Lower lobe of right lung (tissue), 2 donors: ENCODE measurements around the gene DNASE1L3. TPM values are rescaled to one million over a fixed set of nuclear protein-coding genes. Genes with fewer than 3 reads are reported as not detected.
"Not testable (repeated sequence)": the region's sequence is repeated elsewhere in the genome, so short reads cannot be mapped to it uniquely, and the experiment has no call there.

Experiments used
- ATAC-seq, 2 donors: fragments of 200-7000 bp; cut with Tn5 transposase; one replicate each; pipeline ENCODE4 v1.9.1; 2020 to 2022; ENCODE audit warnings: mild to moderate bottlenecking in 2 of 2, moderate library complexity in 2 of 2
- DNase-seq: peaks from one replicate; pipeline ENCODE4 v3.0.0-alpha.2; 2020
- H3K27ac ChIP-seq: fragments of 200-600 bp; one replicate; pipeline ENCODE4 v1.8.0; 2022
- H3K27me3 ChIP-seq: fragments of 200-600 bp; one replicate; pipeline ENCODE4 v1.8.0; 2022; ENCODE audit warnings: low read depth
- H3K36me3 ChIP-seq: fragments of 200-600 bp; one replicate; pipeline ENCODE4 v1.8.0; 2022; ENCODE audit warnings: mild to moderate bottlenecking
- H3K4me1 ChIP-seq: fragments of 200-600 bp; one replicate; pipeline ENCODE4 v1.8.0; 2022
- H3K4me3 ChIP-seq: fragments of 200-600 bp; one replicate; pipeline ENCODE4 v1.8.0; 2022; ENCODE audit warnings: mild to moderate bottlenecking
- H3K9me3 ChIP-seq: fragments of 200-600 bp; one replicate; pipeline ENCODE4 v1.8.0; 2022
- intact Hi-C: fragments of 100-400 bp; cut with DNase I; formaldehyde crosslinking; loops from one replicate; pipeline ENCODE4 v1.11.0; 2022
- total RNA-seq: library from RNA; stranded (reverse); fragmentation: NEBNext Ultra II Directional; extraction: Animal tissue kit (Norgen Biotek cat#: 25700); gene quantifications from one replicate; pipeline ENCODE4 v1.2.1, GENCODE V29; 2021
- TF ChIP-seq, protein P1 (sequence below): fragments of 200-600 bp; IDR thresholded peaks from one replicate; pipeline ENCODE4 v1.8.0; 2022; ENCODE audit warnings: antibody characterized with exemption, mild to moderate bottlenecking
- donor health status: DM: no; HTN: yes; CAD: no; lungs with severe emphysema.

The DNASE1L3 gene
- total RNA-seq, 1 donor from 2014 or later, result 12.0 TPM

DNA sequence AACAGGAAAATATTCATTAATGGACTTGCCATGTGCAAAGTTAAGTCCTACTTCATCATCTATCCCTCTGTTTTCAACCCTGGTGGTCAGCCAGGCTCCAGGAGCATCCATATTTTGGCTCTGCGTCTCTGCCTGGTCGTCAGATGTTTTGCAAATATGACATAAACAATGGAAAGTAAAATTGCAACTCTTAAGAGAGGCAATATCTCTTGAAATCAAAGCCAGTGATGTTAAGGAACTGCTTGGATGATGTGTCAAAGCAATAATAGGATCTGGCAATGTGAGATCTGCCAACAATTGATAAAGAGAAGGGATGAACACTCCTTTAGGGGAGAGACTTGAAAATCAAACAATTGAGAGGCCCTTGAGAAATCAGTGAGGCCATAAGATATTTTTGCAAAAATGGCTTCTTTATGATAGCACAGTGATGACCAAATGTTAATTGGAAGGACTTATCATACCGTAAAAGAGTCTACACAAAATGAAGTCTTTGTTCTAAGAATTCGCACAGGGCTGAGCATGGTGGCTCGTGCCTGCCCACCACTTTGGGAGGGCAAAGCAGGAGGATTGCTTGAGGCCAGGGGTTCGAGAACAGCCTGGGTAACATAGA is 33.3 kb upstream of the DNASE1L3 start:
- Histone ChIP-seq H3K4me1 (no peaks in the 10 kb centered on the region), H3K27ac (no peak overlapping the region), H3K4me3 (no peak overlapping the region), H3K27me3 (no peaks in the 10 kb centered on the region), H3K9me3 (no peaks in the 10 kb centered on the region), H3K36me3 (no peaks in the 10 kb centered on the region)
- TF ChIP-seq, protein P1, sequence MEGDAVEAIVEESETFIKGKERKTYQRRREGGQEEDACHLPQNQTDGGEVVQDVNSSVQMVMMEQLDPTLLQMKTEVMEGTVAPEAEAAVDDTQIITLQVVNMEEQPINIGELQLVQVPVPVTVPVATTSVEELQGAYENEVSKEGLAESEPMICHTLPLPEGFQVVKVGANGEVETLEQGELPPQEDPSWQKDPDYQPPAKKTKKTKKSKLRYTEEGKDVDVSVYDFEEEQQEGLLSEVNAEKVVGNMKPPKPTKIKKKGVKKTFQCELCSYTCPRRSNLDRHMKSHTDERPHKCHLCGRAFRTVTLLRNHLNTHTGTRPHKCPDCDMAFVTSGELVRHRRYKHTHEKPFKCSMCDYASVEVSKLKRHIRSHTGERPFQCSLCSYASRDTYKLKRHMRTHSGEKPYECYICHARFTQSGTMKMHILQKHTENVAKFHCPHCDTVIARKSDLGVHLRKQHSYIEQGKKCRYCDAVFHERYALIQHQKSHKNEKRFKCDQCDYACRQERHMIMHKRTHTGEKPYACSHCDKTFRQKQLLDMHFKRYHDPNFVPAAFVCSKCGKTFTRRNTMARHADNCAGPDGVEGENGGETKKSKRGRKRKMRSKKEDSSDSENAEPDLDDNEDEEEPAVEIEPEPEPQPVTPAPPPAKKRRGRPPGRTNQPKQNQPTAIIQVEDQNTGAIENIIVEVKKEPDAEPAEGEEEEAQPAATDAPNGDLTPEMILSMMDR, result no peak
- no peak for DNase-seq
- intact Hi-C loops, result no loop called here
- ATAC-seq, result no peak

DNA sequence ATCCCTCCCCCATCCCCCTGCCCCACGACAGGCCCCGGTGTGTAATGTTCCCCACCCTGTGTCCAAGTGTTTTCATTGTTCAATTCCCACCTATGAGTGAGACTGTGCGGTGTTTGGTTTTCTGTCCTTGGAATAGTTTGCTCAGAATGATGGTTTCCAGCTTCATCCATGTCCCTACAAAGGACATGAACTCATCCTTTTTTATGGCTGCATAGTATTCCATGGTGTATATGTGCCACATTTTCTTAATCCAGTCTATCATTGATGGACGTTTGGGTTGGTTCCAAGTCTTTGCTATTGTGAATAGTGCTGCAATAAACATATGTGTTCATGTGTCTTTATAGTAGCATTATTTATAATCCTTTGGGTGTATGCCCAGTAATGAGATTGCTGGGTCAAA is 32.1 kb upstream of the DNASE1L3 start:
- ATAC-seq, intact Hi-C loops, H3K4me1 ChIP-seq, H3K4me3 ChIP-seq, H3K27ac ChIP-seq, H3K27me3 ChIP-seq, H3K36me3 ChIP-seq, DNase-seq, H3K9me3 ChIP-seq: not testable (repeated sequence)

DNA sequence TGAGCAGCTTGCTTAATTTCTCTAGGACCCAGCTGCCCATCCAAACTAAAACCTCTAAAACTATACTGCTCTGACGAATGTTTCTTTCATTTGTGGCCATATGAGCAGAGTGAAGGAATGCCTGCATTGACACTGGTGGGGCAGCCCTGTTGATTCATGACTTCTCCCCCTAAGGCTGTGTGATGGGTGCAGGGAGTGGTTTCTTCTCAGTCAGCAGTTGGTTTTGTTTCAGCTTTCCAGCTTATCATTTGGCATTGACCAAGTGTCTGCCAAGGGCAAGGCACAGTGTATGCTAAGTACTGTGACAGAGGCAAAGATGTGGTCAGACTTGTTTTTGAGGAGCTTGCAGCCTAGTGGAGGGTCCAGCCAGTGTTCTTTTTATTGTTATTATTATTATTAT is 31.6 kb upstream of the DNASE1L3 start:
- Histone ChIP-seq H3K4me1 (peaks cover 9% of the 10 kb centered on the region), H3K27me3 (no peaks in the 10 kb centered on the region), H3K27ac (no peak overlapping the region), H3K4me3 (no peak overlapping the region), H3K9me3 (no peaks in the 10 kb centered on the region), H3K36me3 (no peaks in the 10 kb centered on the region)
- ATAC-seq, result no peak
- DNase-seq, result no peak
- intact Hi-C loops, result no loop called here
- TF ChIP-seq, protein P1, result no peak

DNA sequence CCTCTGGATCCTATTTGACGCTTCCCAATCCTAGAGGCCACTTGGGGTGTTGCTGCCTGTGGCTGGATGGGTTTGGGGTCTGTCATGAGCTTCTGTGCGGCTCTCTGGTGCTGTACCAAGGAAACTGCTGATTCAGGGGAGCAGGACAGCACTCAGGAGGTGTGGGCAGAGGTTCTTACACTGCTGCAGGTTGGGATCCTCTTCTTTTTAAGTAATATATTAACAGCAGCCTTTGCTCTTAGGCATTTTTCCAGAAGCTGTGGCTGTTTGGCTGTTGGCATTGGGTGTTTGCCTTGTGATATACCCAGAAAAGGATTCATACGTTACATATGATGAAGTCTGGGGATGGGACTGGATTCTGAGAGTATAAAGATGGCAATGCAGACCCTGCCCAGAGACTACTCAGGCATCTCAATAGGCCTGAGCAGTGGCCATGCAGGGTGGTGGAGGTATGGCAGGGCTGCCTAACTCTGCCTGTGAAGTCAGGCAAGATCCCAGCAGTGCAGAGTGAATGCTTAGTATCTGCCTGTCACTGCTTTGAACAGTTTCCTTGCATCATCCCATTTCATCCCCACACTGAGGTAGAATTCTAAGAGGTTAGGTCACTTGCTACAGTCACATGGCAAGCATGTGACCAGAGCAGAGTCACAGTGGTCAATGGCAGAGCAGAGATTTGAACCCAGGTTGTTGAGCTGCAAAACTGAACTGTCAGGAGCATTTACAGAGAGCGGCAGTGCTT is 30.7 kb upstream of the DNASE1L3 start:
- Histone ChIP-seq H3K27ac (no peak overlapping the region), H3K9me3 (no peaks in the 10 kb centered on the region), H3K36me3 (no peaks in the 10 kb centered on the region), H3K4me3 (no peak overlapping the region), H3K27me3 (no peaks in the 10 kb centered on the region), H3K4me1 (peaks cover 15% of the 10 kb centered on the region)
- ATAC-seq, result no peak
- TF ChIP-seq, protein P1, result no peak
- intact Hi-C loops, result no loop called here
- DNase-seq, result no peak

DNA sequence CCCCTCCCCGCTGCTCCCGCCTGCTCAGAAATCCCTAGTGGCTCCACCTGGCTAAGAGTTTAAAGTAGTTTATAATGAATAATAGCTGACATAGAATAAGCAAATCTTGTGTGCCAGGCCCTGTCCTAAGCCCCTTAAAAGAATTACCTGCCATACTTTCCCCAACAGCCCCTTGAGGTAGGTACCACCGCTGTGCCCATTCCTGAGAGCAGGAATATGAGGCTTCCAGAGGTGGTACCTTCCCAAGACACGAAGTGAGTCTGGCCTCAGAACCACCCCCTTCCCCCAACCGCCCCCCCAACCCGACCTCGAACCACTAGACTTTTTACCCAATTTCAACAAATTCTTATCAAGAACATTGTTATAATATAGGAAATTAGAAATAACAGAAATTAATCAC is 28.1 kb upstream of the DNASE1L3 start:
- peaks cover 15% of the 10 kb centered on the region for H3K4me1 ChIP-seq
- H3K4me3 ChIP-seq, result peak overlapping the region; percentile 94
- H3K27ac ChIP-seq, result no peak overlapping the region
- no peak for ATAC-seq
- H3K9me3 ChIP-seq, result no peaks in the 10 kb centered on the region
- no peak for DNase-seq
- intact Hi-C loops, result no loop called here
- TF ChIP-seq, protein P1, result no peak
- H3K36me3 ChIP-seq, result no peaks in the 10 kb centered on the region
- no peaks in the 10 kb centered on the region for H3K27me3 ChIP-seq
